Naive thymus-derived CD4-positive, alpha-beta T cell (primary cell): ENCODE measurements around the gene PROK1. TPM values are rescaled to one million over a fixed set of nuclear protein-coding genes. Genes with fewer than 3 reads are reported as not detected.
A peak's percentile ranks its signal among the peaks of the same experiment; 100 is the strongest.

Source experiments
- ATAC-seq: fragments of 150-1000 bp; cut with Tn5 transposase; 2 replicates; pipeline ENCODE4 v1.10.0; 2021; ENCODE audit warnings: mild to moderate bottlenecking, moderate library complexity
- CTCF ChIA-PET: fragments of 350-600 bp; sonication (Branson Sonifier 250); formaldehyde crosslinking; loops from one replicate; lab custom pipeline; 2021; ENCODE audit warnings: antibody characterized with exemption; lab: Charles Lee
- POLR2A ChIA-PET: fragments of 350-600 bp; sonication (Branson Sonifier 250); formaldehyde crosslinking; loops from one replicate; lab custom pipeline; 2021; ENCODE audit warnings: antibody characterized with exemption, inconsistent platforms; lab: Charles Lee
- DNase-seq, 9 donors: peaks; one replicate each; pipeline versions ENCODE4 v3.0.0 to v3.0.0-alpha.2; 2020 to 2022; ENCODE audit warnings: mixed read lengths in 1 of 9
- H3K27ac ChIP-seq: one replicate; pipeline ENCODE4 v1.7.0; 2013; ENCODE audit warnings: mild to moderate bottlenecking, low read depth, low read length, moderate library complexity
- H3K27me3 ChIP-seq, 2 donors: one replicate each; pipeline ENCODE4 v1.7.0; 2013; ENCODE audit warnings: low read length in 2 of 2, mild to moderate bottlenecking in 2 of 2, moderate library complexity in 2 of 2; ENCODE audit not compliant: control insufficient read depth in 2 of 2, insufficient read depth in 2 of 2
- H3K36me3 ChIP-seq, 3 experiments: 1 replicate in 2 of 3; 2 replicates in 1 of 3; pipeline ENCODE4 v1.7.0; 2013; ENCODE audit warnings: low read length in 3 of 3, mild to moderate bottlenecking in 3 of 3, moderate library complexity in 1 of 3; ENCODE audit not compliant: insufficient read depth in 3 of 3, control insufficient read depth in 2 of 3
- H3K4me1 ChIP-seq, 2 donors: one replicate each; pipeline ENCODE4 v1.7.0; 2013; ENCODE audit warnings: low read length in 2 of 2, mild to moderate bottlenecking in 2 of 2, moderate library complexity in 1 of 2; ENCODE audit not compliant: control insufficient read depth in 2 of 2, insufficient read depth in 2 of 2
- H3K4me3 ChIP-seq: 2 replicates; pipeline ENCODE4 v1.7.0; 2013; ENCODE audit warnings: mild to moderate bottlenecking, low read length
- H3K9me3 ChIP-seq, 3 experiments: 1 replicate in 2 of 3; 2 replicates in 1 of 3; pipeline ENCODE4 v1.7.0; 2013; ENCODE audit warnings: low read length in 3 of 3; ENCODE audit not compliant: control insufficient read depth in 2 of 3
- H3K27ac Mint-ChIP-seq, 9 donors: one replicate each; pipeline ENCODE4 v1.8.0; 2020 to 2022; ENCODE audit warnings: mixed read lengths in 9 of 9, mild to moderate bottlenecking in 8 of 9, moderate library complexity in 5 of 9, inconsistent platforms in 2 of 9
- H3K27me3 Mint-ChIP-seq, 5 donors: one replicate each; pipeline ENCODE4 v1.8.0; 2021 to 2022; ENCODE audit warnings: mixed read lengths in 5 of 5, mild to moderate bottlenecking in 1 of 5
- H3K36me3 Mint-ChIP-seq, 5 donors: one replicate each; pipeline ENCODE4 v1.8.0; 2020 to 2022; ENCODE audit warnings: mixed read lengths in 5 of 5, mild to moderate bottlenecking in 3 of 5, inconsistent platforms in 1 of 5
- H3K4me1 Mint-ChIP-seq, 7 donors: one replicate each; pipeline ENCODE4 v1.8.0; 2020 to 2022; ENCODE audit warnings: mixed read lengths in 7 of 7, mild to moderate bottlenecking in 3 of 7, inconsistent platforms in 1 of 7
- H3K4me3 Mint-ChIP-seq, 10 donors: one replicate each; pipeline ENCODE4 v1.8.0; 2020 to 2022; ENCODE audit warnings: mild to moderate bottlenecking in 10 of 10, mixed read lengths in 10 of 10, moderate library complexity in 6 of 10, inconsistent platforms in 2 of 10
- H3K9me3 Mint-ChIP-seq, 11 donors: one replicate each; pipeline ENCODE4 v1.8.0; 2020 to 2022; ENCODE audit warnings: mixed read lengths in 11 of 11, mild to moderate bottlenecking in 4 of 11, inconsistent platforms in 1 of 11, moderate library complexity in 1 of 11
- intact Hi-C, 2 donors: fragments of 100-400 bp; cut with micrococcal nuclease; formaldehyde crosslinking; loops; one replicate each; pipeline ENCODE4 v1.15.1; 2023
- polyA plus RNA-seq, 2 donors: library from polyadenylated mRNA; unstranded; fragments of 300-500 nt; fragmentation: Illumina TruSeq; gene quantifications; one replicate each; pipeline ENCODE4 v1.2.3, GENCODE V29; 2021
- total RNA-seq, 6 experiments: library from RNA in 5 of 6; stranded (reverse) in 5 of 6; gene quantifications; 1 replicate in 5 of 6; 2 replicates in 1 of 6; pipeline ENCODE4 v1.2.3 and lab custom pipeline; 2021 to 2026

Gene PROK1
- total and polyA plus RNA-seq, 7 experiments from 2014 or later: not detected

DNA sequence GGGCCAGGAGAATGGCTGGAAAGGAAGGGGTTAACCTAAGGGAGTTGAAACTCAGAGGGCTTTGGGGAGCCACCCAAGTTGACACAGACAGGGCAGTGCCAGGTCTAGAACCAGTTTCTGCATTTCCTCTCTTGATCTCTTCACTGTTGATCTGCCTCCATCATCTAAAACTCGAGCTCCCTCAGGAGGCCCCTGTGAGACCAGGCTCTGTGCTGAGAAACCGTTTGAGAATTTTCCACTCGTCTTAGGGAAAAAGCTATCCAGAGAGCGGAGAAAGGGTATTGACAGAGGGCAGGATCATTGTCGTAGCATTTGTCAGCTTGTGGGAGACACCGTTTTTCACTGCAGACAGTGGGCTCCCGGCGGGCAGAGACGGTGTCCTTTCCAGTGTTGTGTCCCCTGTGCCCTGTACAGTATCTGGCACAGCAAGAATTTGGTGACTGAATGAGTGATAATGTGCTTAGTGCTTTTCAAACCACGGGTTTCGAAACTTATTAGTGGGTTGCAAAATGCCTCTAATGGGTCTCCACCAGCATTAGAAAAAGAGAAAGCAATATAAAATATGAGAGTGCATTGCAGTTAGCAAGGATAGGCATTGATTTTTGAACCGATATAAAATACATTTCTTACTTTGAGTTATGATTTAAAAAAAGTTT lies 31.1 kb downstream of the PROK1 start:
- H3K4me1 ChIP-seq: no peaks in the 10 kb centered on the region
- H3K4me3 ChIP-seq: no peak overlapping the region
- H3K4me1 Mint-ChIP-seq: peaks cover 0 to 7% (median 0%) of the 10 kb centered on the region in 7 donors
- intact Hi-C loops: no loop called here
- H3K4me3 Mint-ChIP-seq: no peak overlapping the region
- peaks cover 5 to 22% (median 14%) of the 10 kb centered on the region in 5 donors for H3K27me3 Mint-ChIP-seq
- H3K27ac Mint-ChIP-seq: no peak overlapping the region
- CTCF ChIA-PET: no interaction called here
- no peak overlapping the region for H3K27ac ChIP-seq
- no peaks in the 10 kb centered on the region for H3K9me3 Mint-ChIP-seq
- no peaks in the 10 kb centered on the region for H3K9me3 ChIP-seq
- H3K36me3 Mint-ChIP-seq: no peaks in the 10 kb centered on the region
- ATAC-seq (no peak), DNase-seq (no peak)
- H3K36me3 ChIP-seq: no peaks in the 10 kb centered on the region
- POLR2A ChIA-PET: no interaction called here
- H3K27me3 ChIP-seq: no peaks in the 10 kb centered on the region

DNA sequence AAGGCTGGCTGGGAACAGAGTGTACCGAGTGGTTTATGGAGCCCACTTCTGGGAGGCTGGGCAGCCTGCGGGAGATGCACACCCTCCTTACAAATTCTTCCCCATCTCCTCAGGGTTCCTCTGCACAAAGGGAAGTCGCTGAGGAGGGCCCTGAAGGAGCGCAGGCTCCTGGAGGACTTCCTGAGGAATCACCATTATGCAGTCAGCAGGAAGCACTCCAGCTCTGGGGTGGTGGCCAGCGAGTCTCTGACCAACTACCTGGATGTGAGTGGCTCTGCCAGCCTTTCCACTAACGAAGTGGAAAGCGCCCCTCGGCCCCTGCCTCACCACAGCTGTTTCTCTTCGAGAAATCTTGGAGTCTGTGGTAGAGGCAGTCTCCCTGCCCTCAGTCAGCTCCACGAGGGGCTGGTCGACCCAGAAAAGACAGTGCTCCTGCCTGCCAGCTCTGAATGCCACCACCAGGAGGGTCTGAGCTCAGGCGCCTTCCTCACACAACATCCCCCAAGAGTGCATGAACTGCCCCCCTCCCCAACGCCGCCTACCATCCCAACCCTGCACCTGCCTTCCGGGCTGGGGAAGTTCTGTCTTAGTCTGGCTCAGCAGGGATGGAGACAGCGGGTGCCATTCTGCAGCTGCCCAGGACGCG lies 31.8 kb downstream of the PROK1 start:
- no peaks in the 10 kb centered on the region for H3K27me3 ChIP-seq
- no peaks in the 10 kb centered on the region for H3K9me3 Mint-ChIP-seq
- no peaks in the 10 kb centered on the region for H3K4me1 ChIP-seq
- peaks cover 5 to 28% (median 18%) of the 10 kb centered on the region in 5 donors for H3K27me3 Mint-ChIP-seq
- no peak overlapping the region for H3K27ac Mint-ChIP-seq
- no peak for DNase-seq
- no peak overlapping the region for H3K4me3 Mint-ChIP-seq
- POLR2A ChIA-PET: interaction anchor here (0.6 kb wide), 1 partner anchor 1159 kb away, joined by 3 read pairs; no protein-coding TSS in a partner anchor
- H3K27ac ChIP-seq: no peak overlapping the region
- no peak for ATAC-seq
- intact Hi-C loops: no loop called here
- H3K9me3 ChIP-seq: no peaks in the 10 kb centered on the region
- peaks cover 0 to 7% (median 0%) of the 10 kb centered on the region in 7 donors for H3K4me1 Mint-ChIP-seq
- CTCF ChIA-PET: interaction anchor here (1.1 kb wide), 1 partner anchor 13 kb away, joined by 3 read pairs; no protein-coding TSS in a partner anchor
- H3K36me3 ChIP-seq: no peaks in the 10 kb centered on the region
- no peaks in the 10 kb centered on the region for H3K36me3 Mint-ChIP-seq
- H3K4me3 ChIP-seq: no peak overlapping the region

- H3K36me3 Mint-ChIP-seq: no peaks in the 10 kb centered on the region
- no peaks in the 10 kb centered on the region for H3K9me3 Mint-ChIP-seq
- H3K4me3 ChIP-seq: no peak overlapping the region
- no peak overlapping the region for H3K27ac Mint-ChIP-seq
- H3K9me3 ChIP-seq: no peaks in the 10 kb centered on the region
- no peak for ATAC-seq
- DNase-seq: no peak
- H3K4me1 ChIP-seq: no peaks in the 10 kb centered on the region
- H3K4me1 Mint-ChIP-seq: peaks cover 0 to 7% (median 0%) of the 10 kb centered on the region in 7 donors
- no peak overlapping the region for H3K27ac ChIP-seq
- ChIA-PET POLR2A (interaction anchor here (0.6 kb wide), 1 partner anchor 1159 kb away, joined by 3 read pairs; no protein-coding TSS in a partner anchor), CTCF (interaction anchor here (1.1 kb wide), 1 partner anchor 13 kb away, joined by 3 read pairs; no protein-coding TSS in a partner anchor)
- H3K27me3 ChIP-seq: no peaks in the 10 kb centered on the region
- no peaks in the 10 kb centered on the region for H3K36me3 ChIP-seq
- intact Hi-C loops: no loop called here
- no peak overlapping the region for H3K4me3 Mint-ChIP-seq
- peaks cover 5 to 30% (median 18%) of the 10 kb centered on the region in 5 donors for H3K27me3 Mint-ChIP-seq
These were observed 32.3 kb downstream of the PROK1 start for GRCh38 chr1:110483308-110483685.

DNA sequence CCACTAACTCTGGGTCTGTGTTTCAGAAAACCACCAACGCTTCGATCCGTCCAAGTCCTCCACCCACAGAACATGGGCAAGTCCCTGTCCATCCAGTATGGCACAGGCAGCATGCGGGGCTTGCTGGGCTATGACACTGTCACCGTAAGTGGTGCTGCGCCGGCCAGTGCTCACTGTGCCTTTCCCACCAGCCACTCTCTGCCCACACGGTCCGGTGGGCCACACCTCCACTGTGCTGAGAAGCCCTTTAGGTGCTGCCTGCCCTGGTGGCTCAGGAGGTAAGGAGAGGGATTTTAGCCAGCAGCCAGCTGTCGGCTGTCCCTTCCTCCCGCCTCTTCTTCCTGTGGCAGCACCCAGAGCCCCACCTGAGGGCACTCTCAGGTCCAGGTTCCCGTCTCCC lies 33.9 kb downstream of the PROK1 start:
- H3K27me3 ChIP-seq: no peaks in the 10 kb centered on the region
- Mint-ChIP-seq H3K9me3 (no peaks in the 10 kb centered on the region), H3K4me3 (no peak overlapping the region), H3K27me3 (peaks cover 5 to 30% (median 18%) of the 10 kb centered on the region in 5 donors), H3K36me3 (no peaks in the 10 kb centered on the region), H3K27ac (no peak overlapping the region), H3K4me1 (peaks cover 0 to 7% (median 0%) of the 10 kb centered on the region in 7 donors)
- intact Hi-C loops: no loop called here
- H3K4me1 ChIP-seq: no peaks in the 10 kb centered on the region
- ChIA-PET POLR2A (no interaction called here), CTCF (no interaction called here)
- H3K4me3 ChIP-seq: no peak overlapping the region
- no peak for ATAC-seq
- DNase-seq: no peak
- H3K36me3 ChIP-seq: no peaks in the 10 kb centered on the region
- H3K9me3 ChIP-seq: no peaks in the 10 kb centered on the region
- H3K27ac ChIP-seq: no peak overlapping the region

DNA sequence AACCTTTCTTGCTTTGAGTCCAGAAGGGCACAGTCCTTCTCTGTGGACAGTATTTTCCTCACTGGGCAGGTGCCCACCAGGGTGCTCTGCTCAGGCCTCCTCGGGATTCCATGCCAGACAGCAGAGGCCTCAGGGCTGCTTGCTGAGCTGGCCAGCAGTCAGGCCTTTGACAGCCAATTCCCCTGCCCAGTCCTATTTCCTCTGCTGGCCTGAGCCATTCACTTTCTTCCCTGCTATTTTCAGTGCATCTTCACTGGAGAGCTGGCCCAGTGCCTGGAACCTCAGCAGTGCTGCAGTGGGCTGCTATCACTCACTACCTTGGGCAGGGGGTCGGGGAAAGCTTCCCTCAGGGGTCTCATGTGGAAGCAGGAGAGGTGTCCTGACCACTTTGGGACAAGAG lies 34.8 kb downstream of the PROK1 start:
- Histone ChIP-seq H3K27ac (no peak overlapping the region), H3K4me1 (no peaks in the 10 kb centered on the region), H3K27me3 (no peaks in the 10 kb centered on the region), H3K9me3 (no peaks in the 10 kb centered on the region), H3K36me3 (no peaks in the 10 kb centered on the region), H3K4me3 (no peak overlapping the region)
- ATAC-seq (no peak), DNase-seq (no peak)
- Mint-ChIP-seq H3K4me3 (no peak overlapping the region), H3K9me3 (no peaks in the 10 kb centered on the region), H3K4me1 (peaks cover 0 to 7% (median 0%) of the 10 kb centered on the region in 7 donors), H3K36me3 (no peaks in the 10 kb centered on the region), H3K27ac (peak overlapping the region in 1 of 9 donors; percentile 30), H3K27me3 (peaks cover 5 to 30% (median 18%) of the 10 kb centered on the region in 5 donors)
- CTCF ChIA-PET: interaction anchor here (1.3 kb wide), 1 partner anchor 10 kb away, joined by 4 read pairs; no protein-coding TSS in a partner anchor
- POLR2A ChIA-PET: no interaction called here
- intact Hi-C loops: no loop called here

GRCh38 chr1:110487726-110488125 lies 36.8 kb downstream of the PROK1 start:
- no peak overlapping the region for H3K4me3 ChIP-seq
- no peaks in the 10 kb centered on the region for H3K4me1 ChIP-seq
- ChIA-PET POLR2A (no interaction called here), CTCF (no interaction called here)
- no peaks in the 10 kb centered on the region for H3K9me3 ChIP-seq
- no peak overlapping the region for H3K4me3 Mint-ChIP-seq
- intact Hi-C loops: no loop called here
- no peaks in the 10 kb centered on the region for H3K36me3 Mint-ChIP-seq
- peaks cover 0 to 4% (median 0%) of the 10 kb centered on the region in 7 donors for H3K4me1 Mint-ChIP-seq
- no peaks in the 10 kb centered on the region for H3K27me3 ChIP-seq
- ATAC-seq (no peak), DNase-seq (no peak)
- H3K27ac Mint-ChIP-seq: no peak overlapping the region
- no peaks in the 10 kb centered on the region for H3K36me3 ChIP-seq
- peaks cover 5 to 30% (median 15%) of the 10 kb centered on the region in 5 donors for H3K27me3 Mint-ChIP-seq
- peaks cover 0 to 1% (median 0%) of the 10 kb centered on the region in 11 donors for H3K9me3 Mint-ChIP-seq
- H3K27ac ChIP-seq: no peak overlapping the region
